Fibroblast of skin of left quadriceps (primary cell): Measurements from ENCODE around the gene CDR2.

Experiments used
- DNase-seq, 2 experiments: peaks; one replicate each; pipeline ENCODE4 v3.0.0-alpha.2; 2013; ENCODE audit warnings: low read depth in 2 of 2

CDR2 gene

GRCh38 chr16:22324787-22325597 is 49.4 kb downstream of the CDR2 start:
- no peak for DNase-seq

- no peak for DNase-seq
Measured at GRCh38 chr16:22323959-22324786, 50.2 kb downstream of the CDR2 start.

GRCh38 chr16:22323173-22323958 is 51.1 kb downstream of the CDR2 start:
- DNase-seq, result no peak

- DNase-seq, result no peak
Measured at GRCh38 chr16:22322741-22323140, 51.7 kb downstream of the CDR2 start.

GRCh38 chr16:22322021-22322471 is 52.4 kb downstream of the CDR2 start:
- DNase-seq, result no peak

GRCh38 chr16:22321340-22322001 is 52.9 kb downstream of the CDR2 start:
- DNase-seq, result peak; percentile 26 to 33

- DNase-seq, result no peak
Measured at GRCh38 chr16:22320572-22321339, 53.7 kb downstream of the CDR2 start.

- DNase-seq, result no peak
Measured at GRCh38 chr16:22318690-22319358, 55.6 kb downstream of the CDR2 start.

- DNase-seq, result no peak
Measured at GRCh38 chr16:22317625-22318024, 56.8 kb downstream of the CDR2 start.

- DNase-seq, result no peak
Measured at GRCh38 chr16:22317001-22317530, 57.4 kb downstream of the CDR2 start.

- no peak for DNase-seq
Measured at GRCh38 chr16:22316411-22316811, 58.0 kb downstream of the CDR2 start.

GRCh38 chr16:22315979-22316378 is 58.4 kb downstream of the CDR2 start:
- no peak for DNase-seq

GRCh38 chr16:22314661-22315626 is 59.5 kb downstream of the CDR2 start:
- DNase-seq, result no peak

- DNase-seq, result no peak
Measured at GRCh38 chr16:22313876-22314470, 60.4 kb downstream of the CDR2 start.

- DNase-seq, result no peak
Measured at GRCh38 chr16:22312897-22313781, 61.3 kb downstream of the CDR2 start.

- no peak for DNase-seq
Measured at GRCh38 chr16:22311520-22311919, 62.9 kb downstream of the CDR2 start.

GRCh38 chr16:22308824-22309520 is 65.4 kb downstream of the CDR2 start:
- DNase-seq, result no peak
